HG03378 (cell line): ENCODE data around the gene CRACDL.

Experiments used
- ATAC-seq: cut with Tn5 transposase; IDR thresholded peaks from one replicate; pipeline ENCODE4 v1.9.1; 2021; ENCODE audit warnings: mild to moderate bottlenecking, moderate library complexity; ENCODE audit not compliant: unreplicated experiment

Gene CRACDL

DNA sequence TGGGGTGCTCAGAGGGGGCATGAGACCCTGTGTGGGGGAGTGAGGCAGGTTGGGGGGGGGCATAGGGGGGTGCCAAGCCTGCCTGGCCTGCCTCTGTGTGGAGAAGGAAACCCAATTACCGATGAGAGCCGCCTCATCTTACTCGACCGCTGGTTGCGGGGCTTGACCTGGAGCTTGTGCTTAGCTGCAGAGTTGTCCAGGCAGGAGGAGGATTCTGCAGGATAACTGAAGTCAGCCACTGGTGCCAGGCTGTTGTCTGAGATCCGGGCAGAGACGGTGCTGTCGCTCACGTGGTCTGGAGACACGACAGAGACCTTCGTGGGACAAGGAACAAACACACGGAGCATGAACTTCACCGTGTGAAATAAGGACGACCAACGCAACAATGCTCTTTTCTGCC is 109.2 kb downstream of the CRACDL start:
- no peak for ATAC-seq

DNA sequence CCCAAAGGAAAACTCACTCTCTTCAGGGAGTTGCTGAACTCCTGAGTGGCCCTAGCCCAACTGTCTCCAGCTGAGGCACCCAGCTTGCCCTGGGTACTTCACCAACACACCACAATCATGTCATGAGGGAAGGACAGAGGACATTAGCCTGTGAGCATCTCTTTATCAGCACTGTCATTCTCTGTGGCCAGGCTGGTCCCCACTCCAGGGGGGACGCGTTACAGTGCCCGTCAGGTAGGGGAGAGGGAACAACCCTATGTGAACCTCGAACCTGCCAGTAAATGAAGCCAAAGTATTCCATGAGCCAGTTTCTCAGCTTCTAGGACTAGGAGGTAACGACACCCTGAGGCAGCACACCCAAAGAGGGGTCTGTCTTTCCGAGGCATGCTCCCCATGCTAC is 110.2 kb downstream of the CRACDL start:
- no peak for ATAC-seq

DNA sequence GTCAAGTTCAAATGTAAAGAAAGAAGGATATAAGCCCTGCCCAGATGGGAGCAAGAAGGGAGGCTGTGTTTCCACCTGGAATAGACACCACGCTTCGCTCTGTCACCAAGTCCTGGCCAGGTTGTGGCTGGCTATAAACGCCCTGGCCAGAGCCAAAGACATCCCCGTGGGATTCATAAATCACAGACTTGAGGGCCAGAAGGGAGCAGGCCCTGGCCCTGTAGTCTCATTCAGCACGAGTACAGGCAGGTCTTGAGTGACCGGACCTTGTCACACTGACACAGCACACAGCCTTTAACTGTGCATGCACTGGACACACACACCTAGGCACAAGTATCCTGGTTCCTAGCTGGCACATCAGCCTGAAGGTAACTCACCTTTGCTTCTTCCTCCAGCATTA is 110.6 kb downstream of the CRACDL start:
- no peak for ATAC-seq

DNA sequence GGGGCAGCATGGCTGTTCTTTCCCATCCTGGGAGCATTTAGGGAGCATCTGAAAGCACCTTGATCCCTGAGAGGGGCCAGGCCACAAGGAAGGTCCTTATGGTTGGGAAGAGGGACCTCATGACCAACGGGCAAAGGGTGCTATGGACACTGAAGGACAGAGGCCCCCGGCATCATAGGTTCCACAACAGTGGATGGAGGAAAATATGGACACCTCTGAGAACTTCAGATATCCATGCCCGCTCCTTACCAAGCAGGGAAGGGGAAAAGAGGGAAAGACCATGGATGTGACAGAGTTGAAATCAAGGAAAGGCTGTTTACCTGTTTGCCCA is 111.0 kb downstream of the CRACDL start:
- no peak for ATAC-seq

DNA sequence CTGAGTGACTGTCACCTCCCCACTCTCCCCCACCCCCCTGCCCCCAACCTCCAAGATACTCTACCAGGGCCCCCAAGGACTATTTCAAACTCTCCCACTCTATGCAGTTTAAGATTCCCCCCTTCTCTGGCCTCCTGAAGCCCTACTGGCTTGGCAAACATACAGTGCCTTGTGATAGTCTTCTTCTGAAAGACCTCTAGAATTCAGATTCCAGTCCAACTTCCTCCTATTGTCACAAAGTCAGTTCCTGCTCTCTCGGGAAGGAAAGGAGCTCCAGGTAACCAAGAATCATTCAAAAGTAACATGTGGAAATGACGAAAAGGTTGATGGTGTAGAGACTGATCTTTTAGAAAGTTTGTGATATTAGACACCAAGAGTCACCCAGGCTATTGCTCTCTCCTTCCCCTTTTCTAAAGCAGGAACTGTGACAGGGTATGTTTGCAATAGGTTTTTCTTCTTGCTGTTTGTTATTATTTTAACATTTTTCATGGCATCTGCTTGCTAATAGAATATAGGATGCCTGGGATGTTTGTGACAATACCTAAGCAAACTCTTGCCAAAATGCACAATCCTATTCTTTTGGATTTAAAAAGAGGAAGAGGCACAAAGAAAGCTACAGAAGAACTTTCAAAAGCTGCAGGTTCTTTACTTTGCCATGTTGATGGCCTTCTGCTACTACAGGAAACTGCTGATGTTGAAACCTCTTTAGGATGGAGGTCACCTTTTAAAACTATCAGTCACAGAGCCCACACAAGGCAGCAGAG is 111.6 kb downstream of the CRACDL start:
- no peak for ATAC-seq

DNA sequence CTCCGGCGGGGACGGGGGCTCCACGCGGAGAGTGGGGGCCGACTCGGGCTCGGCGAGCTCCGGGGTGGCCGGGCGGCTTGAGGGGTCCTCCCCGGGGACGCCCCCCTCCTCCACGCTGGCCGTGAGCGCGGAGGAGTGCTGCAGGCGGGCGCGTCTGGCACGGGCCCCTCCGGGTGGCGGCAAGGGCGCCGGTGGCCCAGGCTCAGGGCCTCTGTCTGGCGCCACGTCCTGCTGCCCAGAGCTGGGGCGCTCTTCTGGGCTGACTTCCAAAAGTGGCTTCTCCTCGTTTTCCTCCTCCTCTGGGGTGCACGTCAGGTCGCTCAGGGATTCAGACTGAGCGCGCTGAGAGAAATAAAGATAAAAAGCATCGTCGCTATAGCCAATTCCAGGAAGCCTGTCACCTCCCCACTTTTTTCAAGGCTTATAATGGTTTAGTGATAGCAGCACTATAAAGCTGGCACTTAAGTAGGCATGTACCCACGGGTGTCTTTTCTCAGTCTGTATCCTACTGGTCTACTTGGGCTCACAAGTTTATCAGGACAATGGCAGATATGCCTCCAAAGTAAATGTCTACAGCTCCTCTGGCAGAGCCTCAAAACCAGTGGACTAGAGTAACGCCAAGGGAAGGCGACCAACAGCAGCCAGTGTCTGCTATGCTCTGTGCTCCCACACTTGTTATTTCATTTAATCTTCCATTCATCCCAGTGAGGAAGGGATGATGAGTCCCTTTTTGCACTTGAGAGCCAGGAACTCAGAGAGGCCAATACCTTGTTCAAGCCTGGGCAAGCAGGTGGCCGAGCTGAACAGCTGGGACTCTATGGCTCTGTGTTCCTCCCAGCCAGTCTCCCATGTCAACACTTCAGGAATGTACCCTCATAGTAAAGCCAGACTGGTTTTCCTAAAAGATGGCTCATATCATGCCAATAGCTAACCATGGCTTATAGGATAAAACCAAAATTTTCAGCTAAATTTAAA is 112.5 kb downstream of the CRACDL start:
- ATAC-seq: no peak

DNA sequence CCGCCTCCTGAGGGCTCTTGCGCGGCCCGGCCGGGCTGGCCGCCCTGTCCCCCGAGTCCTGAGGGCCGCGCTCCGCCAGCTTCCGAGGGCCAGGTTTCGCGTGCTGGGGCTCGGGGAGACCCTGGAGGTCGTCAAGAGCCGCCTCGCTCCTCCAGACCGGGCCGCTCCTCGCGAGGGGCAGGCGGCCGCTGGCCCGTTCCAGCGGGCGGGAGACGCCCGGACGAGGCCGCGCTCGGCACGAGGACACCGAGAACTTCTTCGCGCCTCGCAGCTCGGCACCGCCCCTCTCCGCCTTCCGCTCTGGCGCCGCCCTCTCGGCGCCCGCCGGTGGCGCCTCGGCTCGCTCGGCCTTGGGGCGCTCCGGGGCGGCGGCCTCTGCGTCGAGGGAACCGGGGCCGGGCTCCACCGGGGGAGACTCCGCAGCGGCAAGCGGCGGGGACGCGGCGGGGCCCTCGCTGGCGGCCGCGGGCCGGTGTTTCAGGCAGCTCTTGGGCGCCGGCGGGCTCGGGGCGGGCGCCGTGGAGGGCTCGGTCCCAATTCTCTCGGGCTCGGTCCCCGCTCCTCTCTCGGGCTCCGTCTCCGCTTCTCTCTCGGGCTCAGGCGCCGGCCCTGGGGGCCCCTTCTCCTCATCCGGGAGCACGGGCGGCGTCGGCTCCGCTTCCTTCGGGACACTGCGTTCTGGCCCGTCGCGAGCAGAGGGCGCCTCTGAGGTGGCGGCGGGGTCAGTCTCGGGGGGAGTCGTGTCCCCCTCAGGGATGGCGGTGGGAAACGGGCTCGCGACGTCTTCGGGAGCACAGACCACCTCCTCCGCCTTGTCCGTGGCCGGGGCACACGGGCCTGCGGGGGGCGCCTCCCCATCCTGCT is 113.5 kb downstream of the CRACDL start:
- no peak for ATAC-seq

DNA sequence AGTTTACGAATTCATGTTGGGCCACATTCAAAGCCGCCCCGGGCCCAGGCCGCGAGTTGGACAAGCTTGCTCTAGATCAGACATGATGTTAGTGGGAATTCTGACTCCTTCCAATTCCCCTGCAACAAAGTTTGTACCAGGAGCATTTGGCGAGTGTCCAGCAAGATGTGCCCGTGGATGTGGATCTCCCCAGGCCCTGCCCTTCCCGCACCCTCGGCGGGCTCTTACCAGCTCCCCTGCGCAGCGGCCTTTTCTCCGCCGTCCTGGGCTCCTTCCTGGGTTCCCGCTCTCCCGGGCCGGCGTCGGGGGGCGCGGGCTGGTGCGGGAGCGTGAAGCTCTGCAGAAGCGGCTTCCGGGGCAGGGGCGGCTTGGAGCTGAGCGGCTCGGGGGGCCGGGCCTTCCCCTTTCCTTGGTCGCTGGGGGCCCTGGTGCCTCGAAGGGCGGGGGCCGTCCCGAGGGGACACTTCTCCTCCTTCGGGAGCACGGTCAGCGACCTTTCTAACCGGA is 114.3 kb downstream of the CRACDL start:
- no peak for ATAC-seq

DNA sequence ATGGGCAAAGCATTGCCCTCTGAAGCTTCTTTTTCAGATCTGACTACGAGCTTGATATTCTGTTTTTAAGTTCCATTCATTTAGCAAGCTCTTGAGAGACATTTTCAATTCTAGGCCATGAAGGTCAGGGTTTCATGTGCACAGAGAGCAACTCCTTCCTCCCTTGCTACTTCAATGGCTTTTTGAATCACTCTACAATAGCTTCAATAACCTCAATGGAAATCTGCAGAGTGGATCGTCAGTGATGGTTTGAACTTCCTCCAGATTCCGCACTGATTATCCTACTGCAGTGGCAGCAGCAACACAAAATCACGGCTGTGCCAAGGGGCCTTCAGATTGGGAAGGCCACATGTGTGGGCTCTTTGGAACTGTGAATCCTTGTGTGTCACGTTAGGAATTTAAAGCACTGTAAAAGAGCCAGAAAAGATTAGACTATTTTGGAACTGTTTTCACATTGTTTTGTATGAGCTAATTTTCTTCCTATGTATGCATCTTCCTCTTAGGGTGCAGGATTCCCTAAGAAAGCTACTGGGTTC is 116.7 kb downstream of the CRACDL start:
- ATAC-seq: no peak

DNA sequence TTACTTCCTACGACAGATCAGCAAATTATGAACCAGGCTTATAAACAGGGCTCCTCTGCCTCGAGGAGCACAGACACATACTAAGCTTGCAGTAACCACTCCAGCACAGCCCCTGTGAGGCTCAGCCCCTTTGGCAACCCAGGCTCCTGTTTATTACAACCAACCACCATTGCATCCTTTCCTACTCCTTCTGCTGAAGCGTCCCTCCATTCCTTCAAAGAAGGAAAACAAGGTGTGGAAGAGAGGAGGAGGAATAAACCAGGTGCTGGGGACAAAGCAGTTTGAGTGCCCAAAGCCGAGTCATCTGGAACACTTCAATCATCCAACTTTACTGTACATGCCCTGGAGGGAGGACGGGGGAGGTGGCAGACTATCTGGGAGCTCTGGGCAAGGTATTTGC is 117.9 kb downstream of the CRACDL start:
- no peak for ATAC-seq

DNA sequence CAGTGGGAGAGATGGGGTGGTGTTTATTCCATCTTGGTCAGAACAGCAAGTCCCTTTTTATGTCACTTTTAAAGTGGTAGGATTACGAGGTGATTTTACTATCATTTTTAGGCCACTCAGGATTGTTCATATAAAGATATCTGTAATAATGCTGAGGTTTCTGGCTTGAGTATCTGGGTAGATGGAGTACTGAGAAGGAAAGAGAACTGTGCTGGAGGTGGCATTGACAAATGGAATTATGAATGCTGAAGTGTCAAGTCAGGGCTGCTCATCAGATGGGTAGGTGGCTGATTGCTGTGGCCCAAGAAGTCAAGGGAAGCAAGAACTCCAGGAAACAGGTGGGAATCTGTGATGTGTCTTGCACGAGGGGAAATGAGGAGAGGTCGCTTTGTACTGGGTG is 119.7 kb downstream of the CRACDL start:
- ATAC-seq: no peak

DNA sequence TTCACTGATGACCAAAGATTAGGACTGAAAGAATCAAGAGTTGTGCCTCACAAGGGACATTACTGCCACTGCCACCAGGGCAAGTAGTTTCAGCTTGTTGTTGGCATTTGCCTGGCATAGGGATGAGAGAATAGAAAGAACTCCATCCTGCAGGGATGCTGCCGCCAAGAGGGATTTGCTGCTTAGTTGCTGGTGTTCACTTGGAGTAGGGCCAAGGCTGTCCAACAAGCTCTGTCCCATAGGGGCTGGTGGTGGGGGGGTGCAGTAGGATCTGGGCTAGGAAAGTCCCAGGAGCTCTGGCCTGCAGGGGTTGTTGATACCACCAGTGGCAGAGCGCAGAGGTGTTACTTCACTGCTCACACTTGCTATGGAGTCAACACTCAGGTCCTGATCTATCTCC is 120.2 kb downstream of the CRACDL start:
- ATAC-seq: no peak

DNA sequence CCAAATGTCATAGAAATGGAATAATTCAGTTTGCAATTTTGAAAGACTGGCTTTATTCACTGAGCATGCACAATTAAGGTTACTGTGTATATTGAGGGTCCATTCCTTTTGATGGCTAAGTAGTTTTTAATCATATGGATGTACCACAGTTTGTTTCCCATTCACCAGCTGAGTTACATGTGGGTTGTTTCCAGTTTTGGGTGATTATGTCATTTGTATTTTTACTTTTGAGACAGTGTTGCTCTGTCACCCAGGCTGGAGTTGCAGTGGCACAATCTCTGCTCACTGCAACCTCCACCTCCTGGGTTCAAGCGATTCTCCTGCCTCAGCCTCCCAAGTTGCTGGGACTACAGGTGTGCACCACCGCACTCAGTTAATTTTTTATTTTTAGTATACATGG is 124.3 kb downstream of the CRACDL start:
- ATAC-seq: no peak

DNA sequence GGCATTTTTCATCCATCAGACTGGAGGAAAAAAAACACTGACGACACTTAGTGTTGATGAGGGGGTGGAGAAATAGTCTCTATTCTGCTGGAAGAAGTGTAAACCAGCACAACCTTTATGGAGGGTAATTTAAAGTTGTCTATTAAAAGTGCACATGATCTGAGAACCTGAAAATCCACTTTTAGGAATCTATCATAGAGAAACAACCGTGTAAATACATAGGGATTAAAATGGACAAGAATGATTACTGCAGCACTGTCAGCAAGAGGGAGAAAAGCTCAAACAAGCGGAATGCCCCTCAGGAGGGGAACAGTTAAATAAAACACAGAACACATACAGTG is 125.5 kb downstream of the CRACDL start:
- no peak for ATAC-seq

DNA sequence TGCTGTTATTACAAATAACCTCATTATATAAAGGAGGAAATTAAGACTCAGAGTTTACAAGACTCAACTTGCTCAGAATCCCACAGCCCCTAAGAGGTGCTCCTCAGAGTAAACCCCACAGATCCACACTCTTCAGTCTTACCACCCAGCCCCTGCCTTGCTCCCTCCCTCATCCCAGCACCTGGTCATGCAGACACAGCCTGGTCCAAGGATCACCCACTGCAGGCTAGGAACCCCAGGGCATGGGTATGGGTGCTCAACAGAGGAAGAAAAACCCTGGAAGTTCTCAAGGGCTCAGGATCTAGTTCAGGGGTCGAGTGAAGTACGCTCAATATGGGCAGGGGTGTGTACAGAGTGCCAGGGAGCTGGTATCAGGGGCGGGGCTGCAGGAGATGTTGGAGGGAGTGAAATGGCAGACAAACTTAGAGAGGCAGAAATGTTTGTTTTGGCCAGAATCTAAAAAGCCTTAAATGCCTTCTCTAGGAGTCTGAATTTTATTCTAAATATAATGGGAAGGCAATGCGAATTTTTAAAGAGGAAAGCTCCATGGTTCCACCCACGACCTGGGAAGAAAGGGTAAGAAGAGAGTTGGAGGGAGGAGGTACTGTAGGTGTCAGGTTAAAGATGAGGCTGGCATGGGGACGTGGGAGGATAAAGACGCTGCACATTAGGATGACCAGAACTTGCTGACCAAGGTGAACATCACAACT is 126.0 kb downstream of the CRACDL start:
- ATAC-seq: no peak

DNA sequence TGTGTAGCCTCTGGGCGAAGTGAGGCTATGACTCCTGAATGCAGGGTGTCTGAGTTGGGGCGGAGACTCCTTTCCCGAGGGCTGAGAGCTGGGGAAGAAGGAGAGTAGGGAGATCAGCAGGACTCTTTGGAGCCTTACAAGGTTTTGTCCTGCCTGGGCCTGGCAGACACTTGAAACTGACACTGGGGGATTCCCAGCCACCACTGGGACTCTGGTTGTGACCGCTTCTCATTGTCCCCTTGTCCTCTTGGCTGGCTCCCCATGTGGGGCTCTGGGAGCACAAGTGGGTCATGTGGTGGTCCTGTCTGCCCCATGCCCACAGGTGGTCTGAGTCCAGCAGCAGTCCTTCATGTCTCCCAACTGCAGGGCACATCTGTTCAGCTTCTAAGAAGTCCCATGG is 126.9 kb downstream of the CRACDL start:
- no peak for ATAC-seq

DNA sequence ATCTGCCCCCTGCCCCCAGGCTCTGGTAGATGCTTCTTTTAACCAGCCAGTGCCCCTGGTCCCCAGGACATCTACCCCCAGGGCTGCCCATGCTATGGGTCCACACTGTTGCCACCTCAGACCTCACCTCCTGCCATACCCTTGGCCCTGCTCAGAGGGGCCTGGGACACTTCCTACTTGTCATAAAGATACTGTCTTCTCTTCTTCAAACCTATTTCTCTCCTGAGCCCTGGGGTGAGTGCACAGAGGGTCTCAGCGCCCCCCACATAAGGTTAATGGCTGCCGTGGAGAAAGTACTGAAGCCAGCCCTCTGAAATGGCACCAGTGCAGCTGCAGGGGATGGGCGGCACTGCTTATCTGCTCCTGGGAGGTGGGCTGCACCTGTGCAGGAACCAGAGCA is 127.5 kb downstream of the CRACDL start:
- no peak for ATAC-seq

DNA sequence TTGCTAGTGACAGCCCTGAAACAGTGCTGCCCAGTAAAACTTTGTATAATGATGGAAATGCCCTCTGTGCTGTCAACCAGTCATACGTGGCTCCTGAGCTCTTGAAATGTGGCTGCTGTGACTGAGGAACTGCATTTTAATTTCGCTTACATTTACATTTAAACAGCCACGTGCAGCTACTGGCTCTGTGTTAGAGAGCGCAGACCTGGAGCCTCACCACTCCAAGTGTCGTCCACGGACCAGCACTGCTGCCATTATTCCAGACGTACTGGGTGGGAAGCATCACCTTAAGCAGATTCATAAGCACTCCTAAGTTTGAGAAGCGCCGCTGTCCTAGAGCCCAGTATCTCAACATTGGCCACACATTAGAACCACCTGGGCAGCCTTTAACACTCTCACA is 128.1 kb downstream of the CRACDL start:
- ATAC-seq: no peak

DNA sequence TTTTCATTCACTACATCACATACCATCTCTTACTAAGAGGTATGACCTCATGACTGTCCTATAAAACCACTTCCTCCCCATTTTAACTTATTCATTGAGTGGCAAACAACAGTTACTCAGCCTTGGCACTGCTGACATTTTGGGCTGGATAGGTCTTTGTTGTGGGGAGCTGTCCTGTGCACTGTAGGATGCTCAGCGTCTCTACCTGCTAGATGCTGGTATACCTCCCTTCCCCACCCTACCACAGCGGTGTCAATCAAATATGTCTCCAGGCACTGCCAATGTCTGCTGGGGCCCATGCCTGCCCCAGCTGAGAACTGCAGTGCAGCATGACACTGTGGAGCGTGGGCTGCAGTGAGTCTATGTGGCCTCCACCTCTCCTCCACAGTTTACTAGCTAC is 128.8 kb downstream of the CRACDL start:
- ATAC-seq: no peak

DNA sequence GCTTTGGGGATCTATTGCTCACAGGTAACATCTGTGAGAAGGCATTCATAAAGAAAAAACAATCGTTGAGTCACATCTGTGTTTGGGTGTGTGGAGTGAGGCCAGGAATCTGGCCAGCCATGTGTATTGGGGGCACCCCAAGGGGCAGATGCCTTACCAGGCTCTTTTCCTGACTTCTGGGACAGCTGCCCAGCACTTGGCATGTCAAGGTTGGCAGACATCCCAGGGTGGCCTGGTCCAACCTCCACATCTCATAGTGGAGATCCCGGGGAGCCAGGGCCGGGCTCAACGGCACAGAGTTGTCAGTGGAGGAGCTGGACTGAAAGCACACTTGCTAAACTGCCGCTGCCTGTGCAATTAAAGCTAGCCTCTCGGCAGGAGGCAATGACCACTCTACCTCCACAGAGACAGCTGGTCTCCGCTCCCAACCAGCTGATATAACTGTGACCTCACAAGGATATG is 129.8 kb downstream of the CRACDL start:
- no peak for ATAC-seq
